CD4-positive, alpha-beta T cell treated with Interleukin-21 for 1 hour (primary cell): Measurements from ENCODE around the gene GRAMD1B.

ENCODE experiments used
- DNase-seq: peaks from one replicate; pipeline ENCODE4 v3.0.0-alpha.2; 2020

Gene GRAMD1B

DNA sequence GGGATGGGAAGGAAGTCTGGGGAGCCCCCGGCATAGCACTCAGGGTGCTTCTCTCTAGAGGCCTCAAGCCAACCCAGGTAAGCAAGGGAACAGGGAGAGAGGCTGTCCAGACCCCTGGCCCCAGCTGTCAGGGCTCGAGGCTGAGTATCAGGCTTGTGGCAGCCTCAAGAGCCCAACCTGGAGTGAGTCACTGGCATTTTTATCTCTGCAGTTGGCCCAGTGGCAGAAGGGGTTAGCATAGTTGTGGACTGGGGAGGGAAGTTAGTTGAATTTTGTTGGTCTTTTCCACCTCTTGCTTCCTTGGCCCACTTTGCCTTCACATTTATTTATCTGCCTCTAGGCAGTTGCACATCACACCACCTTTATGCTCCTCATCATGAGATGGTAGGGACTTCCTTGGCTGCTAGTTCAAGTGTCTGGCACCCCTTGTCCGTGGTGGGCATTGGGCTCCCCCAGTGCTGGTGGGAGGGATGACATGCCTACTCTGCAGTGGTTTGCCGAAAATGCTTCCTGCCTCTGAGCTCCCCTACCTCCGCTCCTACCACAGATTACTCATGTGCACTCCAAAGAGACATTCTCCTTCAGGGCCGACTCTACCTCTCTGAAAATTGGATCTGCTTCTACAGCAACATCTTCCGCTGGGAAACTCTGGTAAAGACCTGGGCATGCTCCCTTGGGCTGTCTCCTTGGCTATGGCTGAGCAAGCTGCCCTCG is 164.3 kb downstream of the GRAMD1B start:
- no peak for DNase-seq

DNA sequence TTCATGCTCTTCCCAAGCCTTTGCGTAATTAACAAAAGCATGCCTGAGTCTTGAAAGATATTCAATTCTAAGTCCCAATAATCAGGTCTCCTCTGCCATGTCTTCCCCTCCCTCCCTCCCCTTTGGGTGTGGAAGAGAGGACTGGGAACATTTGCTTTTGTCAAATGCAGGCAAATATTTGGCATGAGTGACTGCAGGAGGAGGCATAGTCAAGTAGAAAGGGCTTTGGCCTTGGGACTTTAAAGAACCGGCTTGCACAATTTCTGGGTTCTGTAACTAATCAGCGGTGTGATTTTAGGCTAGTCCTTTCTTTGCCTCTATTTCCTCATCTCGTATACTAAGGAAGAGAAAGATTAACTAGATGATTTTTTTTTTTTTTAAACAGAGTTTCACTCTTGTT is 164.9 kb downstream of the GRAMD1B start:
- DNase-seq = no peak

DNA sequence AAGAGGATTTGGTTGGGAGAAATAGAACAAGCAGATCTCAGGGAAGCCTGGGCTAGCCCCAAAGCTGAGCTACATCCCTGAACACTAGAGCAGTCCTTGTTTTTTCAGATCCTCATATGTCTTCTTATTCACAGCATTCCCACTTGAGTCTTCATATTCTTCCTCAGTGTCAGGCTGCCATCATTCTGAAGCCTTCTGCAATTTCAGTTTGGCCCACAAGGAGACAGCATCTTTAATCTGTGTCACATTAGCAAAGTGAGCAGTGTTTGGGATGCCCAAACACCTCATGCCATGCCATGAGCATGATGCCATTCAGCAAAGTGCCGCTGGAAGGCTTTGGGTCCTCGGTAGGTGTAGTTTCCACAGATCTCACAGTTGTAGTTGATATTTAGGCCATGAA is 167.8 kb downstream of the GRAMD1B start:
- DNase-seq = no peak

DNA sequence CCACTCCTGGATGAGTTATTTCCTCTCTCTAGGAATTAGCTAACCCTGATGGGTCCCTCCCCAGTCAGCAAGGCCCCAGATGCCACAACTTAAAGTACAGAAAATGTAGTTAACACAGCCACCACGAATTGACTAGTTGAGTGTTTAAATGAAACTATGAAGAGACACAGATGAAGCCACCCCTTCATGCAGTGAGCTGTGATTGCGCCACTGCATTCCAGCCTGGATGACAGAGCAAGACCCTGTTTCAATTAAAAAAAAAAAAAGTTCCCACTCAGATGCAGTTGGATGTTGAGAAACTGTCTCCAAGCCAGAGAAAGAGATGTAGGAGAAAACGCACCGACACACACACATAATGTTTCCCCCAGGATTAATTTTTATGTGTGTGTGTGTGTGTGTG is 171.1 kb downstream of the GRAMD1B start:
- no peak for DNase-seq

DNA sequence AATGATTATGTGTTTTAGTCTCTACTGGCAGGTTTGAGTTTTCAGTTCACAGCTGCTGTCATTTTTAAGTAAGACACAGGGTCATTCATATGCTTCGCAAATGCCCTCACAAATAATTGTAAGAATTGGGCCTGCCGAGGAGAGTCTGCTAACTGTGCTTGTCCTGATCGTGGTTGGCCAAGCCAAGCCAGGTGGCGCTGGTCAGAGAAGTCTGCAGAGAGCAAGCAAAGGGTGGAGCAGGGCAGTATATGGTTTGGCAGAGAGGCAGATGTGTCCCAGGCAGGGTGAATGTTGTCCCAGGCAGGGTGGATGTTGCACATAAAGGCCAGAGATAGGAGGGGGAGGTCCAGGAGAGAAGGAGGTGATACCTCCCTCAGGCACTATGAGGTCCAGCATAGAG is 171.7 kb downstream of the GRAMD1B start:
- DNase-seq = no peak

DNA sequence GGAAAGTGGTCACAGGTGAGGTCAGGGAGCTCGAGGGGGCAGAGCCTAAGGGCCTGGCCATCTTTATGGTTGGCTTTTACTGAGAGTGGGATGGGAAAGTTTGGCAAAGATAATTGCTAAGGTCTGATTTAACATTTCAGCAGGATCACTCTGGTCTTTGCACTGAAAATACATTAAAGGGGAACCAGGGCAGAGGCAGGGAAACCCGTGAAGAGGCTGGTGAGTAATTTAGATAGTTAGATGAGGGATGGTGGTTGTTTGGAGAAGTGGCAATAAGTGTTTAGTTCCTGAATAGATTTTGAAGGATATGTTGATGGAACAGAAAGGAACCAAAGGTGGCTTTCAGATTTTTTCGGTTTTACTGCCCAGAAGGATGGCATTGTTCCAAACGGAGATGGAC is 173.6 kb downstream of the GRAMD1B start:
- no peak for DNase-seq

DNA sequence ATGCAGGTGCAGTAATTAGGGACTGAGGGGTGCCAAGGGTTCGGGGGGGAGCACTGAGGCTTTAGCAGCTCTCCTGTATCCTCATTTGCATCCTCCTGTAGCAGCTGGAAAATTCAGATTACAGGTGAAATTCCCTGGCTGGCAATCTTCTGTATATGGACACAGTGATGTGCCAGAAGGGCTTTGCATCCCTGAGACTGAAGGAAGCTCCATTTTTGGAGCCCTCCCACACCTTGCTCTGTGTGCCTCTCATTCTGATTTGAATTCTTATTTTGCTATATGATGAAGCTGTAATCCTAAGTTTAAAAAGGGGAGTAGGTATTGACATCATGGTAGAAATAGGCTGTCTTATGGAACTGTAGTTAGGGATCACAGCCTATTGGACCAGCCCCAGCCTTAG is 177.7 kb downstream of the GRAMD1B start:
- no peak for DNase-seq

DNA sequence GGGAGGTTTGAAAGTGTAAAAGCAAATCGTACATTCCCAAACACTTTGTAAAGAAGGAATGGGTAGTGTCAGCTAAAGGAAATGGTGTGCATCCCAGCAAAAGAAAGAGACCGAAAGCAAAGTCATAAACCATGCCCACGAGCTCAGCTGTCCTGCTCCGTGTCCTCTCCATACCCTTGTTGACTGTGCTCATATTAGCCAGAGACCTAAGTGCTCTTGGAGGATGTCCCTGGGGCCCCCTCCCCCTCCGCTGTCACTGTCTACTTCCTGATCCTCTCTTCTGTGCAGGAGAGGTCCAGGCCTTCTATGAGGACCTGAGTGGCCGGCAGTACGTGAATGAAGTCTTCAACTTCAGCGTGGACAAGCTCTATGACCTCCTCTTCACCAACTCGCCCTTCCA is 178.3 kb downstream of the GRAMD1B start:
- DNase-seq = no peak

DNA sequence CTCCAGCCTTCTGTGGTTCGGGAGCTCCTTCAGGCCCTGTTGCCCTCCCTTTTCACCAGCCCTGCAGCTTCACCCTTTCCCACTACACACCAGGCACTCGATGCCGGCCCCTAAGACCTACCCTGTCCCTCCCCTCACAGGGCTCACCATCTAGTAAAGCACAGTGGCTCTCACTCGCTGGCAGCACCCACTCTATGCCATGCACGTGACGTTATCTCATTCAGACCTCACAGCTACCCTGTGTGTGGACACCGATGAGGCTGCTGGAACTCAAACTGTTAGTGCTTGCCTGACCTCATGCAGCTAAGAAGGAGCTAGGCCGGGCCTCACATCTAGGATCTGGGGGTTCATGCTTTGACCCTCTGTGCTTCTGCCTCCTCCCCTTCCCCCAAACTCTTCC is 178.9 kb downstream of the GRAMD1B start:
- DNase-seq = no peak

DNA sequence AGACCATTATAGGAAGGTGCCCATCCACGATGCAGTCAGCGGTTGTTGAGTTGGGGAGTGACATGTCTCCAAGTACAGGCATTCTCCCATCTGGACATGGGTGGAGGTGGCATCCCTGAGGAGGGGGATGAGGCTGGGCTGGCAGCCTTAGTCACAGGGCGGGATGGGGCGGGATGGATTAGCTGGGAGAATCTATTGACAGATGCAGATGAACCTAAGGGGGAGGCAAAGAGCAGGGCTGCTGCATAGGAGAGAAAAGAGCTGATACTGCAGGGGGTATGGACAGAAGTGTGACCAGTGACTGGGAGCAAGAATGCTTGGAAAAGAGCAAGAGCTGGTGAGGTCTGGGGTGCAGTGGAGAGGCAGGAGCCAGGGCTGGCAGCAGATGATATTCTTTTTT is 181.6 kb downstream of the GRAMD1B start:
- DNase-seq = no peak

DNA sequence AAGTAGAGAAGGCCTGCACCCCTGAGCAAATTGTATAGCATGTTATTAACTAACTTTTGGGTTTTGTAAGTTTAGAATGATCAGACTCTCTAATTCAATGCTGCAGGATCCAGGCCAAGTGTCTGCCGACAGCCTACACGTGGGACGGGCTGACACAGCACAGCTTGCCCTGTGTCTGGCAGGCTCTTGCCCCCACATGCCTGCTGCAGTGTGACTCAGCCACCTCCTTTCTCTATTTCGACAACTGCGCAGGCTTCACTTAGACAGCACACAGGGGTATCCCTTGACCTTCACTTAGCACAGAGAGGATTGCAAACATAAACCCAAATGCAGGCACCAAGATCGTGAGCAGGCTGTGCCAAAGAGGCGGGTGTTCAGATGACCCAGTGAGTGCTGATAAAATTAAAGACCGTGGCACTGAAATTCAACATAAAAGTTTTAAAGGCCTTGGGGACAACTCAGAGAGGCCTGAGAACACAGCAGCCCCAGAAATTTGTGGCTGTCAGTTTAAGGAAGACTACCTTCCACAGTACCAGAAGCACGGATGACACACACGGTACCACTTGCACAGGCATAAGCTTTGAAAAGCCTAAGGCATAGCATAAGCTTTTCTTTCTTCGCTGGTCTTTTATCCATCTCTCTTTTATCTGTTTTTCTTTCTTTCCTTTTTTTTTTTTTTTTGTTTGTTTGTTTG is 186.6 kb downstream of the GRAMD1B start:
- DNase-seq = no peak

DNA sequence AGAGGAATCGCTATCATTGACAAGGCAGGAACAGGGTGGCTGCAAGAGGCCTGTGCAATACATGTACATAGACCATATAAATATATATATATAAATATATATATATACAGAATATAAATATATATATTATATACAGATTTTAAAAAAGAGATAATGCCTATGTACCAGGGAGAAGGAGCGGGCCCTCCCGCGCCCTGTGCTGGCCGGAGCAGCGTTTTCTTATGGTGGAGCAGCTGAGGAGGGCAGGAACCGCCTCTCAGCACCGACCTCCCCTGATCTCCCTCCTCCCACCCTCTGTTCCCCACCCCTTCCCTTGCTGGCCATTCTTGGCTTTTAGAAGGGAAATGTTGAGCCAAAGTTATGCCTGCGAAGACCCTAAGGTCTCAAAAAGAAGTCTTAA is 192.5 kb downstream of the GRAMD1B start:
- no peak for DNase-seq

DNA sequence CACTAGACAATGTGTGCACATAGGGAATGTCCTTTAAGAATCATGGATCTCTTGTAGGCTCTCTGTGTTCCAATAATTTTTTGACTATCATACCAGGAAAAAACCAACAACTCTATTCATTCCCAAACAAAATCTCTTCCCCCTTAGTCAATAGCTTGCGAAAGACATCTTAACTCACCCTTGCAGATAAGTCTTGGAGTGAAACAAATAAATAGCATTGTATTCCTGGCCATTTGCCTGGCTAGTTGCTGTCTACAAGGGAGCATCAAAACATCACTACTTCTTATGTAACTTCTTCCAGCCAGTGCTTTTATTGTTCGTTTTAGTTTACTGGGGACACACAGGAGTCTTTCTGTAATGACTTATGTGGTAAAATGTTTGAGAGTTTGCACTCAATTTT is 194.9 kb downstream of the GRAMD1B start:
- DNase-seq = no peak

DNA sequence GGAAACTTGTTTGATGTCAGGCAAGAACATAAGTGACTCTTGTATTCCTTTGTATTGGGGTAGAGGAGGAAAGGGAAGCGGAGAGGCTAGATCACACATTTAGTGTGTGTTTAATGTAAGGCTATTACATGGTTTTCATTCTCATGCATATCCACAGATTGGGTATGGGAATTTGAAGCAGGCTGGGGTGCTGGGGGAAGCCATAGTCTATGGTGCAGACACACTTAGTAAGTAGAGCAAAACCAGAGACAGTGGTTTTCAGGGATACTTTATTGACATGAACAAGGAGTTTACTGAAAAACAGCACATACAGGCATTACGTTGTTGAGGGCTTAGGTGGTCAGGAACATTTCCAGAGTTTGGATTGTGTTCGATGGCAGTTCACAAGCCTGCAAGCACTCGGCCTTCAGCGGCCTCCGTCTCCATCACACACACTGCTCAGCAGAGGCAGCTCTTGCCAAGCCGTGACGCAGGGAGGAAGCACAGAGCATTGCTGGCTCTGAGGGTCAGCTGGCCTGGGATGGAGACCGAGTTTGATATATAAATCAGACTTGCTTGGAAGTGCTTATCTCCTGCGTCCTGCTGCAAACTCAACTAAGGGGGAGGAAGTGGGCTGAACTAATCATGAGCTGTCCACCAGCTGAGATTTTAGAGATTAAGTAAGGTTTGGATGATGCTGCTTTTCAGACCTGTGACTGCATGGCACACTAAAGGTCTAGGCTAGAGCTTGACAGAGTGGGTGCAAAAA is 199.0 kb downstream of the GRAMD1B start:
- no peak for DNase-seq

DNA sequence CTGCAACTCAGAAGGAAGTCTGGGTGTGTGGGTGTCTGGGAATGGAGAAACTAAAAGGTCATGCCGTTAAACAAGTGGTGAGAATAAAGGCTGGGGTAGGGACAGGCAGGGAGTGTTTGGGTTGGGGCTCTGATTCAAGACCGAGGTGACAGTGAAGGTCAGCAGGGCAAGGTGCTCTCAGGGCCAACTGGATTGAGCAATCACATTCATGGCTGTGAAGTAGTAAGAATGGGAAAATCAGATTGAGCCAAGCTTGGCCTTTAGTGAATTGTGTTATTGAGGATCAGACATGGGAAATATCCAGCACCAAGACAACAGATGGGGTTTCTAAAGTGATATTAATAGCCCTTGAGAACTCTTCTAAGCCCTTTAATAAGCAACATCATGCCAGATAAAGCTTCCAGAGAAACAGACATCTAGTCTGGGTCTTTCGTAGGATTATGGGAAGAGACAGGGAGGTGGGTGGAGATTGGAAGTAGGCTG is 200.1 kb downstream of the GRAMD1B start:
- no peak for DNase-seq

DNA sequence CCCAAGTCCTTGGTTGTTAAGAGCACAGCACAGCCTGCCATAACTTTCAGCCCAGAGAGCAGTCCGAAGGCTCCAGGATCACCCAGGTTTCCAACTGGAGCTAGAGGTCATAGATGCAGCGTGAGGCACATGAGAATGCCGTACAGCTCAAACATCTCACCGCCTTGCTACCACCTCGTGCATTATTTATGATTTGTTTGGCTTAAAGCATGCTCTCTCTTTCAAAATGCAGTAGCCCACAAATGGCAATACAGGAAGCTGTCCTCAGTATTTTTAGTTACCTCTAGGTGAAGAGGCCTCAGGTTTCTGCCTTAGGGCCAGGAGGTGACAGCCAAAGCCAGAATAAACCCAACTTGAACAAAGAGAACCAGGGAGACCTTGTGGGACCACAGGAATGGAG is 210.0 kb downstream of the GRAMD1B start:
- DNase-seq = no peak

DNA sequence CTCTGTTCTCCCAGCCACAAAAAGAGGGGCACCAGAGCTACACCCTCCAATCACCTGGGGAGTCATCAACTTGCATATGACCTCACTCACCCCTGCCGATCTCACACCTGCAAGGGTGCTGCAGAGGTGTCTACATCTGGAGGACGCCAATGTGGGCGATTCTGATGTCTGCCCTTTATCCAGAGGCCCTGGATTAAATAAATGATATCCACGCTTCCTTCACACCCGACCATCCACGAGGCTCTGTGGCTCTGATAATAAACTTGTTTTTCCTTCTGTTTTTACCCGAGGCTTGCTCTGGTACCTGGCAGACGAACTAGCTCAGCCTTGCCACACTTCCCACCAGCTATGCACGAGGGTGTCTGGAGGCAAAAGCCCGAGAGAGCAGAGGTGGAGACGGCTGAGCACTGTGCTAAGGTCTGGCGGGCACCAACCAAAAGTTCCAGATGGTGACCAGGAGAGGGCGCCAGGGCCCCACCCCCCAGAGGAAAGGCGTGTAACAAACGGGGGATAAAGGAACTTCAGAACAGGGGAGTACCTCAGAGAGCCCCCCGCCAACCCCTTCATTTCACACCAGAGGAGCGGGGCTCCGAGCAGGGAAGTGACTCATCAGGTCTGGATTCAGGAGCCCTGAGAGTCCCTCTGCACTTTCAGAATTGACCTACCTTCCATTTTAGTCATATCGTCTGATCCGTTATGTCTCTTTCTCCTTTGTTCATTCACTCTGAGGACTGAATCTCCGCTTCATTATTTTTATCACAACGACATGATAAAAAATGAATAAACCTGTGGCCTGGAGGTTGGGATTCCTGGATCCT is 210.8 kb downstream of the GRAMD1B start:
- peak; percentile 25 for DNase-seq

DNA sequence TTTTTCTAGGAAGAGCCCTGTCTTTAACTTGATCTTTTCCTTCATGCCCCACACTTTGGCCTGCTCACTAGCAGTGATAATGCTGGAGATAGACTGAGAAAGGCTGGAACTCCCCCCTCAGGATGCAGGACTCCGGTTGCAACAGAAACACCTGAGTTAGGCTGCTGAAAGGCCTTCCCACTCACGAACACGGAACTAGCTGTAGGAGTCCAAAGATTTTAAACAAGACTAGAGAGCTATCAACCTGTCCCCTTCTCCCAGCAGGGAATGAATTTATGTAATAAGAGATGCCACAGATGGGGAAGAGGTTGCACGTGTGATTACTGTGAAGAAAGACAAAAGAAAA is 211.4 kb downstream of the GRAMD1B start:
- no peak for DNase-seq

DNA sequence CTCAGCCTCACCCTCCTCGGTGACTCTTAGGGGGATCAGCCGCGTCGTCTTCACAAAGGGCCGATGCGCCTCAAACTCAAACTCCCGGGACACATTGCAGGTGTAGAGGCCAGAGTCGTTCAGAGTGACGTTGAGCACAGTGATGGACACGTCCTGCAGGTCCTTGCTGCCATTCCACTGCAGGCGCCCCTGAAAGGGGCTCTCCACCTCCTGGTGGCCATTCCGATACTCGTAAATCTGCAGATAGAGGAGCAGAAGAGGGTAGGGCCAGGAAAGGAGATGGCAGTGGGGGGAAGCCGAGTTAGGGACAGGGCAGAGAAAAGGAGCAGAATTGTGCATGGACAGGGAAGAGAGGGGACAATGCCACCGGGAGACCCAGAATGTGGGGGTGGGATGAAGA is 212.4 kb downstream of the GRAMD1B start:
- DNase-seq = no peak

DNA sequence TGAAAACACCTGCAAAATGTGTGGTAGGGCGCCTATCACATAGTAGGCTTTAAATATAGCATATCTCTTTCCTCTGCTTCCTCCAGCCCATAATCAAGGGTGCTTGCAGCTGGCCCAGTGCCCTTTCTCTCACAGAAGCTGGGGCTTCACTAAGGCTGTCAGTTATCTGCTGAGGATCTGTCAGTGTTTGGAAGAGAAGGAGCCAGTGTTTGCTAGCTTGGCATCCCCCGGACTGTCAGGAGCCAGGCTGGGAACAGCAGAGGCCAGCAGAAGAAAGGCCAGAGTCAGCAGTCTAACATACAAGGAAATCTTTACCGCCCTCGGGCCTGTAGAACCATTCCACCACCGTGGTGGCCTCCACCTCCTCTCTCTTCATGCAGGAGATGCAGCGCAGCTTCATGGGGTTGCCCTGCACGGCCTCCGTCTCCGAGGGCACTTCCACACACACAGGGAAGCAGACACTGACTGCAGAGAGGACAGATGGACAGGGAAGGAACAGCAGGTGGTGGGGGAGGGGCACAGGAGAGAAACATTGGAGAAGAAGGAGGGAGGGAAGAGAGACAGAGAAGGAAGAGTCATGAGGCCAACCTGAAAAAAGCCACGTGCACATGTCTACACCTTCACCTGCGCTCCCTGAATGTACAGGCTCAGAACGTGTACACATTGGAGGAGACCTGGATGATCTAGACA is 215.4 kb downstream of the GRAMD1B start:
- no peak for DNase-seq

DNA sequence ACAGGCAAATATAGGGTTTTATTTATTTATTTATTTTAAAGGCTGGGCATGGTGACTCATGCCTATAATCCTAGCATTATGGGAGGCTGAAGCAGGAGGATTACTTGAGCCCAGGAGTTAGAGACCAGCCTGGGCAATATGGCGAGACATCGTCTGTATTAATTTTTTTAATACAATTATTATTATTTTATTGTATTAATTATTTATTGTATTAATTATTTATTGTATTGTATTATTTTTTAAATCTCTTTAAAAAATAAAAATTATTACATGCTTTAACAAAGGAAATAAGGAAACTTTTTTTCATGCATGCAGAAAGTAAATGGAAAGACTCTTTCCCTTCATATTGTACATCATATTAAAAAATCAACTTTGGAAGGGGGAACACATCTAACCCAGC is 220.8 kb downstream of the GRAMD1B start:
- no peak for DNase-seq

DNA sequence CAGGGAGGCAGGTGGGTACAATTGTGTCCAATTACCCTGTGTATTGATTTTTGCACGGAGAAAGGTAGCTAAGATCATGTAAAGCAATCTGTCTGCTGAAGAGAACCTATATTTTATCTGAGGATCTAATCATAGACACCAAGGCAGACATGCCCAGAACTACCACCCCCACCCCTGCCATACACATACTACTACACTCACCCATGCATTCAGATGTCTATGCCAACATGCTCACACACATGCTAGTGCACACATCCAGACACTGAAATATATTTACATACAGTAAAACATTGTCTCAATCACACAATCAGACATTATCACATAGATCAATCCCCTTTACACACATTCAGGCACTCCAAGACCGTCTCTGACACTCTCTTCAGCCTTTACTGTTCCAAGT is 222.5 kb downstream of the GRAMD1B start:
- DNase-seq = no peak

DNA sequence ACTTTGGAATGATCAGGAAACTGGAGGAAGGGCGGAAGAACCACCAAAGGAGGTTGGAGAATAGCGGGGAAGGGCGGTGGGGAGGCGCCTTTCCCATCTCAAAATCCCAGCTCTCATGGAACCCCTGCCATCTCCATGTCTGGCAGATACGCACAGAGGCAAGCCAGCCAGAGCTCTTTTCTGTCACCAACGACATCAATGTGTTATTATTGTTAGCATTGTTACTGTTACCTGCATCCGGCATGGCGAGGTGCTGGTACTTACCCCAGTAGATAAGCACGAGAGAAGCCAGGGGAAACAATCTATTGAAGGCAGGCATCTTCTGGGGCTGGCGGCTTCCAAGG is 223.4 kb downstream of the GRAMD1B start:
- DNase-seq = no peak
